Loucy (cell line): Measurements from ENCODE around the gene STOX1.

Source experiments
- EZH2phosphoT487 ChIP-seq: fragments of 200-600 bp; IDR thresholded peaks from 2 replicates; pipeline ENCODE4 v1.6.1; 2018; ENCODE audit warnings: antibody characterized with exemption, mild to moderate bottlenecking, moderate library complexity, borderline replicate concordance
- TF ChIP-seq, protein P1 (sequence below): fragments of 200-600 bp; sonication (generic); conservative IDR thresholded peaks from 2 replicates; pipeline ENCODE4 v1.5.1; 2014; ENCODE audit warnings: mild to moderate bottlenecking, antibody characterized with exemption, low read length

DNA sequence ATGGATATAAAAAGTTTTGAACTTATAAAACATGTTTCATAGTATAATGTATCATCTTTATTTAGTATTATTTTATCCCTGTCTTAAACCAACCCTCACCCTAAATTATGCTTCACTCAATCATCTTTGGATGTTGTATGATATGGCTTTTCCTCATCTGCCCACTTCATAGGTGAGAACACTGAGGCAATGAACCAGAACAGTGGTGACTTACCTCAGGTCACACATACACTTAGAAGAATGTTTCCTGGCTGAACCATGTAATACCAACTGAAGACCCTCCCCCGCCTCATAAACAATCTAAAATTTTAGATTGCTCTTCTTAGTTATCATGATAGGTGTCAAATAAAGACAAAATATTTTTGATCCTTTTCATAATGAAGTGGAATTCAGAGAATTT is 22.6 kb upstream of the STOX1 start:
- TF ChIP-seq, protein P1, sequence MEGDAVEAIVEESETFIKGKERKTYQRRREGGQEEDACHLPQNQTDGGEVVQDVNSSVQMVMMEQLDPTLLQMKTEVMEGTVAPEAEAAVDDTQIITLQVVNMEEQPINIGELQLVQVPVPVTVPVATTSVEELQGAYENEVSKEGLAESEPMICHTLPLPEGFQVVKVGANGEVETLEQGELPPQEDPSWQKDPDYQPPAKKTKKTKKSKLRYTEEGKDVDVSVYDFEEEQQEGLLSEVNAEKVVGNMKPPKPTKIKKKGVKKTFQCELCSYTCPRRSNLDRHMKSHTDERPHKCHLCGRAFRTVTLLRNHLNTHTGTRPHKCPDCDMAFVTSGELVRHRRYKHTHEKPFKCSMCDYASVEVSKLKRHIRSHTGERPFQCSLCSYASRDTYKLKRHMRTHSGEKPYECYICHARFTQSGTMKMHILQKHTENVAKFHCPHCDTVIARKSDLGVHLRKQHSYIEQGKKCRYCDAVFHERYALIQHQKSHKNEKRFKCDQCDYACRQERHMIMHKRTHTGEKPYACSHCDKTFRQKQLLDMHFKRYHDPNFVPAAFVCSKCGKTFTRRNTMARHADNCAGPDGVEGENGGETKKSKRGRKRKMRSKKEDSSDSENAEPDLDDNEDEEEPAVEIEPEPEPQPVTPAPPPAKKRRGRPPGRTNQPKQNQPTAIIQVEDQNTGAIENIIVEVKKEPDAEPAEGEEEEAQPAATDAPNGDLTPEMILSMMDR: no peak
- no peak for TF ChIP-seq EZH2phosphoT487
